Endothelial cell of umbilical vein (primary cell): Measurements from ENCODE around the gene CNTNAP2.

Source experiments
- CTCF ChIP-seq, 2 donors: IDR thresholded peaks; 1 replicate in 1 of 2; 2 replicates in 1 of 2; pipeline ENCODE4 v1.5.1; 2011; ENCODE audit warnings: low read length in 2 of 2, mild to moderate bottlenecking in 2 of 2, moderate library complexity in 2 of 2, control low read depth in 1 of 2, inconsistent platforms in 1 of 2, low read depth in 1 of 2; ENCODE audit not compliant: insufficient read depth in 1 of 2; ENCODE audit errors: extremely low read depth in 1 of 2
- EZH2 ChIP-seq: IDR thresholded peaks from 2 replicates; pipeline ENCODE4 v1.6.1; 2012; ENCODE audit warnings: borderline replicate concordance, low read depth, mild to moderate bottlenecking, moderate library complexity, low read length, inconsistent platforms; ENCODE audit not compliant: severe bottlenecking
- GATA2 ChIP-seq: IDR thresholded peaks from 2 replicates; pipeline ENCODE4 v1.7.0; 2011; ENCODE audit warnings: low read depth, mild to moderate bottlenecking, moderate library complexity, mixed read lengths, low read length; ENCODE audit not compliant: insufficient read length, insufficient read depth
- JUN ChIP-seq: IDR thresholded peaks from 2 replicates; pipeline ENCODE4 v1.6.1; 2011; ENCODE audit warnings: borderline replicate concordance, low read depth; ENCODE audit not compliant: insufficient read length, insufficient read depth
- MYC ChIP-seq: IDR thresholded peaks from one replicate; pipeline ENCODE4 v1.6.1; 2011; ENCODE audit warnings: mild to moderate bottlenecking, low read depth, low read length
- POLR2A ChIP-seq: IDR thresholded peaks from 2 replicates; pipeline ENCODE4 v1.6.1; 2012; ENCODE audit warnings: low read depth, mild to moderate bottlenecking, control low read depth, low read length

GRCh38 chr7:147944321-147944720, 1827.7 kb downstream of the CNTNAP2 start:
- TF ChIP-seq CTCF (IDR thresholded peaks at IDR 0.05; ENCODE audit: extremely low read depth in 1 of 2, insufficient read depth in 1 of 2, low read depth in 1 of 2, low read length in 2 of 2) (no peak), EZH2 (no peak), POLR2A (no peak), JUN (no peak), MYC (no peak), GATA2 (no peak)
